ENCODE data around the gene KIFBP. TPM values are rescaled to one million over a fixed set of nuclear protein-coding genes. Genes with fewer than 3 reads are reported as not detected.
"Not testable (repeated sequence)": the region's sequence is repeated elsewhere in the genome, so short reads cannot be mapped to it uniquely, and the experiment has no call there.

The KIFBP gene
- total and polyA plus RNA-seq, 12 donors: 16.7 to 67.9 (median 51.6) TPM

DNA sequence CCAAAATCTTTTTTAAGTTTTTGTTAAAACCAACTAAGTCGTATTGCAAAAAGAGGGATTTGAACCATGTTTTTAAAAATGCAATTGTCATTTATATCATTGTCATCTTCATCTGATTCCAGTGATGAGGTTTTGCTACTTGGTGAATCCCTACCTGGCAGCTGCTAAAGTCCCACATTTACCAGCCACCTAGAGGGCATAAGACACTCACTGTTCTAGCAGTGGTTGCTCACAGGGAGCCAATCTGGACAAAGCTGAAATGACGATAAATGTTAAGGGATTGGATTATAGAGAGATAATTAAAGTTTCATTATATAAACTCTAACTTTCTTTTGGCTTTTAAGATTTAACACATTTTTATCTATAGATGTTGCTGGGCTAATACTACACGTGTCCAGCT is 18.7 kb downstream of the KIFBP start:
- Histone ChIP-seq H3K9me3 (no peaks in the 10 kb centered on the region), H3K36me3 (peaks cover 0 to 86% (median 26%) of the 10 kb centered on the region in 9 donors), H3K4me1 (peaks cover 0 to 9% (median 0%) of the 10 kb centered on the region in 9 donors), H3K4me3 (no peak overlapping the region), H3K27ac (peak overlapping the region in 1 of 10 donors; percentile 36), H3K27me3 (no peaks in the 10 kb centered on the region)
- intact Hi-C loops (cut with DNase I): loop anchor here in 5 of 10 donors (2.0 to 10.0 kb wide), 4 partner anchors 45 to 118 kb away; partner anchors contain the start of gene VPS26A (in 1 of the 5)
- ATAC-seq: no peak
- 82 to 88% methylated on average over 3 of the region's 3 CpGs for WGBS, 2 donors
- TF ChIP-seq, protein P1, sequence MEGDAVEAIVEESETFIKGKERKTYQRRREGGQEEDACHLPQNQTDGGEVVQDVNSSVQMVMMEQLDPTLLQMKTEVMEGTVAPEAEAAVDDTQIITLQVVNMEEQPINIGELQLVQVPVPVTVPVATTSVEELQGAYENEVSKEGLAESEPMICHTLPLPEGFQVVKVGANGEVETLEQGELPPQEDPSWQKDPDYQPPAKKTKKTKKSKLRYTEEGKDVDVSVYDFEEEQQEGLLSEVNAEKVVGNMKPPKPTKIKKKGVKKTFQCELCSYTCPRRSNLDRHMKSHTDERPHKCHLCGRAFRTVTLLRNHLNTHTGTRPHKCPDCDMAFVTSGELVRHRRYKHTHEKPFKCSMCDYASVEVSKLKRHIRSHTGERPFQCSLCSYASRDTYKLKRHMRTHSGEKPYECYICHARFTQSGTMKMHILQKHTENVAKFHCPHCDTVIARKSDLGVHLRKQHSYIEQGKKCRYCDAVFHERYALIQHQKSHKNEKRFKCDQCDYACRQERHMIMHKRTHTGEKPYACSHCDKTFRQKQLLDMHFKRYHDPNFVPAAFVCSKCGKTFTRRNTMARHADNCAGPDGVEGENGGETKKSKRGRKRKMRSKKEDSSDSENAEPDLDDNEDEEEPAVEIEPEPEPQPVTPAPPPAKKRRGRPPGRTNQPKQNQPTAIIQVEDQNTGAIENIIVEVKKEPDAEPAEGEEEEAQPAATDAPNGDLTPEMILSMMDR (IDR thresholded peaks at IDR 0.05): peak in 2 of 9 donors; percentile 6 to 18
- DNase-seq: no peak

DNA sequence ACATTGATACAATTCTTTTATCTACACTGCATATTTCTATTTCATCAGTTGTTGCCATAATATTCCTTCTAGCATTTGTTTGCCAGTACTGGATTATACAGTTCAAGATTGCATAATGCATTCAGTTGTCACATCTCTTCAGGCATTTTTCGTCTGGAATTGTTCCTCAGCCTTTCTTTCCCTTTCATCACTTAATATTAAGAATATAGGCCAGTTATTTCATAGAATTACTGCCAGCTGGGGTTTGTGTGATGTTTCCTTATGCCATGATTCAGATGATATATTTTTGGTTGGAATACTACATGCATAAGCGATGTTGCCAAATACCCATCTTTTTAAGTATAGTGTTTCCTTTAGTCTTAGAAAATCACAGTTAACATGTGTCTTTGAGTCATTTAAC is 20.8 kb downstream of the KIFBP start:
- no peaks in the 10 kb centered on the region for H3K9me3 ChIP-seq
- no peaks in the 10 kb centered on the region for H3K27me3 ChIP-seq
- peaks cover 0 to 93% (median 34%) of the 10 kb centered on the region in 9 donors for H3K36me3 ChIP-seq
- ATAC-seq (no peak), DNase-seq (no peak)
- WGBS, 2 donors: 77 to 79% methylated on average over 2 of the region's 2 CpGs
- intact Hi-C loops (cut with DNase I): loop anchor here in 4 of 10 donors (5.0 to 10.0 kb wide), 3 partner anchors 43 to 115 kb away; partner anchors contain the start of gene VPS26A (in 1 of the 4)
- no peak overlapping the region for H3K27ac ChIP-seq
- no peak overlapping the region for H3K4me3 ChIP-seq
- H3K4me1 ChIP-seq: peaks cover 0 to 23% (median 0%) of the 10 kb centered on the region in 9 donors
- TF ChIP-seq, protein P1 (IDR thresholded peaks at IDR 0.05): no peak

DNA sequence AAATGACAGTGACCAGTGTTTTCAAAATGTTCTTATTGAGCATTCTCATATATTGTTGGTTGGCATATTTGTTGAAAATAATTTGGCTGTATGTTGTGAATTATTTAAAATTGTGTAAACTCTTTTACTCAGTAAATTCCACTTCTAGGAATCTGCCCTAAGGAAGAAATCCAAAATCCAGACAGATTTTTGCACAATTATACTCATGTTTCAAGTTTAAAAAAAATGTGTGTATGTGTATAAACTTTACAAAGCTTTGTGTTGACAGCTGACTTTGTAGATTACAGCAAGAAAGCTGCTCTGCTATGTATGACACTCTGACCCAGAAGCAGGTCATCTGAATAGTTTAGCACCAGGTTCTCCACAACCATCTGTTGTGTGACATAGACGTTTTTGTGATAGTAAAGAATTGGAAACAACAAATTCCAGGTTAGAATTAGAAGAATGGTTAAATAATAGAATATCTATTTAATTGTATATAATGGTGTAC is 21.6 kb downstream of the KIFBP start:
- intact Hi-C loops (cut with DNase I): loop anchor here in 2 of 10 donors (5.0 kb wide), 2 partner anchors 37 to 82 kb away; no protein-coding TSS in a partner anchor
- Histone ChIP-seq H3K36me3 (peaks cover 0 to 99% (median 34%) of the 10 kb centered on the region in 9 donors), H3K27me3 (no peaks in the 10 kb centered on the region), H3K9me3 (no peaks in the 10 kb centered on the region), H3K27ac (no peak overlapping the region), H3K4me3 (no peak overlapping the region), H3K4me1 (peaks cover 0 to 17% (median 0%) of the 10 kb centered on the region in 9 donors)
- WGBS, 2 donors: 32 to 50% methylated on average over 1 of the region's 1 CpG
- TF ChIP-seq, protein P1 (IDR thresholded peaks at IDR 0.05): no peak
- DNase-seq: no peak
- ATAC-seq: no peak

DNA sequence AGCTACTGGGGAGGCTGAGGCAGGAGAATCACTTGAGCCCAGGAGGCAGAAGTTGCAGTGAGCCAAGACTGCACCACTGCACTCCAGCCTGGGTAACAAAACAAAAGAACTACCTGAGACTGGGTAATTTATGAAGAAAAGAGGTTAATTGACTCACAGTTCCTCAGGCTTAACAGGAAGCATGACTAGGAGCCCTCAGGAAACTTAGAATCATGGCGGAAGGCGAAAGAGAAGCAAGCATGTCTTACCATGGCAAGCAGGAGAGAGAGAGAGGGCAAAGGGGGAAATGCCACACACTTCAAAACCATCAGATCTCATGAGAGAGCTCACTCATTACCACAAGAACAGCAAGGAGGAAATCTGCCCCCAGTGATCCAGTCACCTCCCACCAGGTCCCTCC is 24.2 kb downstream of the KIFBP start:
- intact Hi-C loops (cut with DNase I): loop anchor here in 2 of 10 donors (5.0 kb wide), 2 partner anchors 35 to 80 kb away; no protein-coding TSS in a partner anchor
- peaks cover 0 to 16% (median 0%) of the 10 kb centered on the region in 9 donors for H3K4me1 ChIP-seq
- not testable (repeated sequence) for DNase-seq, H3K9me3 ChIP-seq, H3K27me3 ChIP-seq, H3K4me3 ChIP-seq, ATAC-seq
- peak overlapping the region in 1 of 10 donors; percentile 49 for H3K27ac ChIP-seq
- H3K36me3 ChIP-seq: peaks cover 0 to 99% (median 25%) of the 10 kb centered on the region in 9 donors
- WGBS, 2 donors: 97% methylated on average over 2 of the region's 2 CpGs

DNA sequence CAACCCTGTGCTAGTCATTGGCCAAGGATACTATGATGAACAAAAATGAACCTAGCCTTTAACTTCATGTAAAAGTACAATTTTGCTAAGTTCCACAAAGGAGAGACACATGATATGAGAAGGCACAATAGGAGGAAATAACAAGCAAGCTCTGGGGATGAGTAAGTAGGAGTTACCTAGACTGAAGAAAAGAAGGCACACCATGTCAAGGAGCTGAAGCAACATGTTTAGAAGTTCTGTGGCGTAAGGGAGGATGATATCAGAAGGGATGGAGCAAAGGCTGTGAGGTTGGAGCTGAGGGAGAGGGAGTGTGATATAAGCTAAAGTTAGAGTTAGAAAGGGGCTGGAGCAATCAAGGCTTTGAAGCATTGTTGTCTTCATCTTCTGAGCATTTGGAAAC is 25.6 kb downstream of the KIFBP start:
- TF ChIP-seq, protein P1 (IDR thresholded peaks at IDR 0.05): no peak
- WGBS, 2 donors: 97% methylated on average over 1 of the region's 1 CpG
- H3K4me1 ChIP-seq: peaks cover 0 to 16% (median 0%) of the 10 kb centered on the region in 9 donors
- peaks cover 0 to 100% (median 25%) of the 10 kb centered on the region in 9 donors for H3K36me3 ChIP-seq
- no peak for ATAC-seq
- no peaks in the 10 kb centered on the region for H3K9me3 ChIP-seq
- H3K27me3 ChIP-seq: no peaks in the 10 kb centered on the region
- no peak for DNase-seq
- no peak overlapping the region for H3K4me3 ChIP-seq
- peak overlapping the region in 1 of 10 donors; percentile 49 for H3K27ac ChIP-seq
- intact Hi-C loops (cut with DNase I): loop anchor here in 2 of 10 donors (5.0 kb wide), 2 partner anchors 33 to 78 kb away; no protein-coding TSS in a partner anchor
